Left cardiac atrium (tissue), 4 donors: ENCODE measurements around the gene CD53. TPM values are rescaled to one million over a fixed set of nuclear protein-coding genes. Genes with fewer than 3 reads are reported as not detected.
A peak's percentile ranks its signal among the peaks of the same experiment; 100 is the strongest.
"Not testable (repeated sequence)": the region's sequence is repeated elsewhere in the genome, so short reads cannot be mapped to it uniquely, and the experiment has no call there.

Experiments used
- ATAC-seq, 2 donors: fragments of 200-7000 bp; cut with Tn5 transposase; one replicate each; pipeline ENCODE4 v1.9.1; 2020; ENCODE audit warnings: mild to moderate bottlenecking in 2 of 2, moderate library complexity in 2 of 2
- DNase-seq: peaks from one replicate; pipeline ENCODE4 v3.0.0-alpha.2; 2020
- intact Hi-C, 2 donors: fragments of 100-400 bp; cut with DNase I; formaldehyde crosslinking; loops; one replicate each; pipeline versions ENCODE4 v1.14.1 to v1.15.1; 2022 to 2023
- long read RNA-seq: library from polyadenylated mRNA; unstranded; transcript quantifications from one replicate; pipeline ENCODE4 v2.0.0, GENCODE V29; 2021
- total RNA-seq, 2 donors: library from RNA; stranded (reverse); fragmentation: NEBNext Ultra II Directional; extraction: Animal tissue kit (Norgen Biotek cat#: 25700); gene quantifications; one replicate each; pipeline ENCODE4 v1.2.1, GENCODE V29; 2021
- donor health status: DM: no; HTN: yes; CAD: no.
- donor health status: DM: no; HTN: yes; CAD: no; lungs with severe emphysema.
- donor health status: DM: yes; HTN: yes; CAD: no.
- donor health status: Dilated cardiomyopathy.

Gene CD53
- 10 to 100 TPM; 19.8 to 37.8 TPM for total RNA-seq
- long read RNA-seq, partial matches to known transcripts, result 1 of 5 reads
- long read RNA-seq, other reads (novel, unspliced or antisense), result 1 of 5 reads

GRCh38 chr1:110872745-110873720 is at the start of gene CD53:
CD53 (plus strand) TSS chr1:110873148; CDS start chr1:110891409, 18,261 bp downstream.
- peak; percentile 67 to 68 for ATAC-seq
- intact Hi-C loops, result no loop called here
- DNase-seq, result no peak

GRCh38 chr1:110824192-110824591 is 48.8 kb upstream of the CD53 start:
- ATAC-seq, result no peak
- no peak for DNase-seq

GRCh38 chr1:110829955-110830553 is 42.9 kb upstream of the CD53 start:
- intact Hi-C loops, result no loop called here
- DNase-seq, result no peak
- ATAC-seq, result no peak

More at GRCh38 chr1:110824192-110824591, 48.8 kb upstream of the CD53 start:
- intact Hi-C loops, result no loop called here

GRCh38 chr1:110833779-110834178 is 39.2 kb upstream of the CD53 start:
- intact Hi-C loops, ATAC-seq, DNase-seq: not testable (repeated sequence)

GRCh38 chr1:110846861-110847260 is 26.1 kb upstream of the CD53 start:
- DNase-seq, result no peak
- no peak for ATAC-seq
- intact Hi-C loops, result no loop called here

GRCh38 chr1:110850145-110850544 is 22.8 kb upstream of the CD53 start:
- ATAC-seq, result no peak
- DNase-seq, result no peak
- intact Hi-C loops, result no loop called here

- no peak for DNase-seq
- intact Hi-C loops, result no loop called here
- no peak for ATAC-seq
Observed at GRCh38 chr1:110850627-110851026, 22.3 kb upstream of the CD53 start.

GRCh38 chr1:110853135-110853534 is 19.8 kb upstream of the CD53 start:
- DNase-seq (no peak), ATAC-seq (no peak)
- intact Hi-C loops, result no loop called here

- intact Hi-C loops, result no loop called here
- DNase-seq (no peak), ATAC-seq (no peak)
Observed at GRCh38 chr1:110856410-110856809, 16.5 kb upstream of the CD53 start.

- no peak for ATAC-seq
- DNase-seq, result no peak
- intact Hi-C loops, result no loop called here
Observed at GRCh38 chr1:110857964-110858948, 14.7 kb upstream of the CD53 start.

- ATAC-seq (no peak), DNase-seq (no peak)
- intact Hi-C loops, result no loop called here
Observed at GRCh38 chr1:110859062-110859461, 13.9 kb upstream of the CD53 start.

GRCh38 chr1:110860174-110860573 is 12.8 kb upstream of the CD53 start:
- ATAC-seq (no peak), DNase-seq (no peak)
- intact Hi-C loops, result no loop called here

- DNase-seq, intact Hi-C loops, ATAC-seq: not testable (repeated sequence)
Observed at GRCh38 chr1:110860620-110861019, 12.3 kb upstream of the CD53 start.

GRCh38 chr1:110861942-110862341 is 11.0 kb upstream of the CD53 start:
- ATAC-seq, intact Hi-C loops, DNase-seq: not testable (repeated sequence)

GRCh38 chr1:110864287-110864686 is 8.7 kb upstream of the CD53 start:
- ATAC-seq (no peak), DNase-seq (no peak)
- intact Hi-C loops, result no loop called here

GRCh38 chr1:110870721-110871388 is 2.1 kb upstream of the CD53 start:
- intact Hi-C loops, result no loop called here
- DNase-seq (no peak), ATAC-seq (no peak)

- DNase-seq (no peak), ATAC-seq (no peak)
- intact Hi-C loops, result no loop called here
Observed at GRCh38 chr1:110872366-110872744, 593 bp upstream of the CD53 start.

GRCh38 chr1:110873856-110874255 is 908 bp downstream of the CD53 start:
- ATAC-seq (no peak), DNase-seq (no peak)
- intact Hi-C loops, result no loop called here
